Stimulated activated CD8-positive, alpha-beta memory T cell treated with anti-CD3 and anti-CD28 coated beads, Interleukin-7, amount 100 ng/mL, for 4 hours (primary cell): ENCODE measurements around the gene MAN2B2.
"Not testable (repeated sequence)": the region's sequence is repeated elsewhere in the genome, so short reads cannot be mapped to it uniquely, and the experiment has no call there.

Experiments used
- DNase-seq, 2 donors: peaks; one replicate each; pipeline ENCODE4 v3.0.0-alpha.2; 2020; ENCODE audit warnings: low read depth in 2 of 2

MAN2B2 gene

DNA sequence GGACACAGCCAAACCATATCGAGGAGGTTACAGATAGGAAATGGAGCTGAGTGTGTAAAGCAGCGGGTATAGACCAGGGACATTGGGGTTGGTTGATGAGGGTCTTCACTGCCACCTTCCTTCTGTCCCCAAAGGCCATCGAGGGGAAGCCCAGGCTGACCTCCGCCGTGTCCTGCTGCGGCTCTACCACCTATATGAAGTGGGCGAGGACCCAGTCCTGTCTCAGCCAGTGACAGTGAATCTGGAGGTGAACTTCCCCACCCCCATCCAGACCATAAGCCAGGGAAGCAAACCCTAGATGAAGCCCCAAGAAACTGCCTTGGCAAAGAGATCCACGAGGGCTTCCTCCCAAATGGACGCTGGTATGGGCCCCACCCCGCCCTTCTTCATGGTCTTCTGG is 42.3 kb downstream of the MAN2B2 start:
- no peak for DNase-seq

- DNase-seq: no peak
These were observed 43.6 kb downstream of the MAN2B2 start for GRCh38 chr4:6618386-6619115.

DNA sequence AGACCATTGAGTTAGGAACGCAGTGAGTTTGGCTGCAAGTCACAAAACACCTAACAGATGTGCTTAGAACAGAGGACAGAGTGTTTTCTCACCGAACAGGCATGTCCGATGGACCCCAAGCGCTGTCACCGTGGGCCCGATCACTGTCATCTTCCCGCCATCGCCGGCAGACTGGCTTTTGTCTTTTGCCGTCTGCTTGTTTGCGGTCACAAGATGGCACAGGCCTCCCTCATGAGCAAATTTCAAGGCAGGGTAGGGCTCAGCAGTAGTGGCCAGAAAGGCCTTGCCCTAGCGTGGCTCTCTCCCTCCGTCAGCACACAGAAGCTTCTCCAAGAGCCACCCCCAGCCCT is 44.1 kb downstream of the MAN2B2 start:
- no peak for DNase-seq

DNA sequence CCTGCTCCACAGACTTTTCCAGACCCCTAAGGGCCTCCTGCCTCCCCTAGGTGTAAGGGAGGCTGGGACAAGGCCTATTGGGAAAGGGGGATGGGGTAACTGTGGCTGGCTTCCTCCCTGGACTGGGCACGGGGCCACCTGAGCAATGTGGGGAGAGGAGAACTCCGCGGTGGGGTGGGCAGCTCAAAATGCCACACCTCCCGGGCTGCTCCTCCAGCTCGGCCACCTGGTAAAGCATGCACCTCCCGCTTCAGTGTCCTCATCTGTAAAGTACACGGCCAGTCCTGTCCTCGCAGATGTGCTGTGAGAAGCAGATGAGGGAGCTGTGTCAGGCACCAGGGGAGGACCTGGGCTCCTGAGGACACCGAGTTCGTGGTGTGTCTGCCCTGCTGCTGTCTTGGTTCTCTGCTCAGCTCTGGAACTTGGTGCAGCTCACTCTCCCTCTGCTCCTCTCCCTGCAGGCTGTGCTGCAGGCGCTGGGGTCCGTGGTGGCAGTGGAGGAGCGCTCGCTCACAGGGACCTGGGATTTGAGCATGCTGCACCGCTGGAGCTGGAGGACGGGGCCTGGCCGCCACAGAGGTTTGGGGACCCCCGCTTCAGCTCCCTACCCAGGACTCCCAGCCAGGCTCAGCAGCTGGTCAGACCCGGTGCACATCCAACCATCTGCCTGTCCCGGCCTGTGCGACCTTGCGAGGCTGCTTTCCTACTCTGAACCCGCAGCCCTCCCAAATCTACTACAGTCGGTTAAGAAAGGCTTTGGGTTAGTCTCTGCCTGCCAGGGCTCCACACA is 44.7 kb downstream of the MAN2B2 start:
- no peak for DNase-seq

DNA sequence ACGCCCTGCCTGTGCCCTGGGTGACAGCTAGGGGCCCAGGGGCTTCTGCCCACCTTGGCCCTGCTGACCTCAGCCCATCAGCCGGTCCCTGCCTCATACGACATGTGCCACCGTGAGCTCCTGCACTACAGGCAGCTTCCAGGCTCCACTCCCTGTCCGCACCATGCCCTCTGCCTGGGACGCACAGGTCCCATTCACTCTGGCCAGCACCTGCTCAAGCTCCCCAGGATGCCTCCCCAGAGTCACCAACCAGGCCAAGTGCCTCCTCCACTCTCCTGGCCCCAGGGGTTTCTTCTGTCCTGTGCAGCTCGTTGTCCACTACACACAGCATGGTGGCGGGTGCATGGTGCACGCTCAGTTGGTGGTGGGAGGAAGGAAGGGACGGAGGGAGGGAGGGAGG is 45.3 kb downstream of the MAN2B2 start:
- DNase-seq: no peak

DNA sequence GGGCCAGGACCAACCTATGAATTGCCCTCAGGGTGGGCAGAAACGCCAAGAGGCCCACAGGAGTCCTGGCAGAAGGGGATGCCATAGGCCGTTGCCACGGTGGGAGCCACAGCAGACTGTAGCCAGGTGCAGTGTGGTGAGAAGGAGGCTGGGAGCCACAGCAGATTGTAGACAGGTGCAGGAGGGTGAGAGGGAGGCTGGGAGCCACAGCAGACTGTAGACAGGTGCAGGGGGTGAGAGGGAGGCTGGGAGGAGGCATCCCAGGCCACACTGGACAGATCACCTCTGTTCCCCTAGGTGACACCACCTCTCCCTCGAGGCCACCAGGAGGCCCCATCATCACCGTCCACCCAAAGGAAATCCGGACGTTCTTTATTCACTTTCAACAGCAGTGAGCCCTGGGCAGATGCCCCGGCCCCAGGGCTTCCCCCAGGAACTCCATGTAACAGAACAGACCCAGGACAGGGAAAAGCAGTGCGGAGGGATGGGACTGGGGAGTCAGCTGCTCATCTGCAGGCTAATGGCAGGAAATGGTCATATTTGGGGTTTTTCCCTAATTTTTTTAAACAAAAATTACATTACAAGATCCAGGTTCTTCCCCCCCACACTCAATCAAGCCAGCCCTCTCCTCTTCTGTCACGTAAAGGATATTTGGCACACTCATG is 46.0 kb downstream of the MAN2B2 start:
- no peak for DNase-seq

GRCh38 chr4:6621556-6621927 is 46.6 kb downstream of the MAN2B2 start:
- DNase-seq: no peak

DNA sequence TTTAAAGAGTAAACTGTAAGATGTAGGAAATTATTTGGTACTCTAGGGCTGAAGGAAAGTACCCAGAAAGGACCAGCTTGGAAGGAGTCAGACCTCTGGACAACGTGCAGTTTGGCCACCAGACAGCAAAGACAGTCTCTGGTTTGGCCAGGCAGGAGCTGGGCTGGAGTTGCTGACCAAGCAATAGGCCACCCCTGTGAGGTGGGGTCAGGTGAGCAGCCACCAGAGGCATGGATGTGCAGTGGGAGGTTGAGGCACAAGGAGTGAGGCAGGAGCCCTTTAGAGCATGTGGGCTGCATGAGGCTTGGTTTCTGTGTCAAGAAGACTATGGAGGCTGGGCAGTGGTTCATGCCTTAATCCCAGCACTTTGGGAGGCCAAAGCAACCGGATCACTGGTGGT is 47.8 kb downstream of the MAN2B2 start:
- no peak for DNase-seq

DNA sequence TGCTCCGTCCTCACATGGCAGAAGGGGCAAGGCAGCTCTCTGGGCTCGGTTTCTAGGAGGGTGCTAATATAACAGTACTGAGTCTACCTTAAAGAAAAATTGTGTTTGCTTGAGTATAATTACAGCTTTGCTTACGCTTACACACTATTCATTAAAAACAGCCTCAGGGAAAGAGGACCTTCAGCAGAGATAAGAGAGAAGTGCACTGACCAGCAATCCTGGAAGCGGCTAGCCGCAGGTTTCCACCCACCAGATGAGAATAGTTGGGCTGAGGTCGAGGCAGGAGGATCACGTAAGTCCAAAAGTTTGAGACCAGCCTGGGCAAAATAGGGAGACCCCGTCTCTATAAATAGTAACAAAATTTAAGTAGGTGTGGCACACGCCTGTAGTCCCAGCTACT is 50.3 kb downstream of the MAN2B2 start:
- no peak for DNase-seq

DNA sequence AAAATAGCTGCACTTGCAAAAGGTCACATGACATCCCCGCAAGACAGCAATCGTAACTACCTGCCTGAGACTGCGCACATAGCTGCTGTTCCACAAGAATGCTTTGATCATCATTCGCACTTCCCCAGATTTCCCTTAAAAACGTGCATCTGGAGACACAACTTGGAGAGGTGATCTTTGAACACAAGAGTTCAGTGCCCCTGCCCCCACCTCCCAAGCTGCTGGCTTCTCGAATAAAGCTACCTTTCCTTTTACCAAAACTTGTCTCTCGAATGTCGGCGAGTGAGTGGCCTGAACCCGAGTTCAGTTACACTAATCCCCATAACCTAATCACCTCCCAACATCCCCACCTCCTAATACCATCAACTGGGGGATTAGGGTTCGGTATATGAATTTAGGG is 51.1 kb downstream of the MAN2B2 start:
- DNase-seq: no peak

DNA sequence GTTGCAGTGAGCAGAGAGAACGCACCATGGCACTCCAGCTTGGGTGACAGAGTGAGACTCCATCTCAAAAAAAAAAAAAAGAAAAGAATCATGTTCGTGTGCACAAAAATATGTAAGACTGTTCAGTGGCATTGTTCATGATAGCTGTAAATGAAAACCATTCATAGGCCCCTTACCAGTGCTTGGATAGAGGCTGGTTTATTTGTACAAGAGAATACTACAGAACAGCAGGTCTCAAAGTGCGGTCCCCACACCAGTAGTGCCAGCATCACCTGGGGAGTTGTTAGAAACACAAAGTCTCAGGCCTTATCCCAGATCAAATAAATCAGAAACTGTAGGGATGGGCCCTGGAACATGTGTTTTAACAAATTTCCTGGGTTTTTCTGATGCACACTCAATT is 52.8 kb downstream of the MAN2B2 start:
- DNase-seq: no peak

DNA sequence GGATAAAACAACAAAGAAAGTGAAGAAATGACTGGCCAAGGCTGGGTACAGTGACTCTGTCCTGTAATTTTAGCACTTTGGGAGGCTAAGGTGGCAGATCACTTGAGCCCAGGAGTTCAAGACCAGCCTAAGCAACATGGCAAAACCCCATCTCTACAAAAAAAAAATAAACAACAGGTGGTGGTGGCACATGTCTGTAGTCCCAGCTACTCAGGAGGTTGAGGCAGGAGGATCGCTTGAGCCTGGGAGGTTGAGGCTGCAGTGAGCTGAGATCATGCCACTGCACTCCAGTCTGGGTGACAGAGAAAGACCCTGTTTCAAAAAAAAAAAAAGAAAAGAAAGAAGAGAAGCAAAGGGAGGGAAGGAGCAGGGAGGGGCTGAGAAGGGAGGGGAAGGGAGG is 53.5 kb downstream of the MAN2B2 start:
- DNase-seq: not testable (repeated sequence)

GRCh38 chr4:6632125-6632524 is 57.1 kb downstream of the MAN2B2 start:
- no peak for DNase-seq

DNA sequence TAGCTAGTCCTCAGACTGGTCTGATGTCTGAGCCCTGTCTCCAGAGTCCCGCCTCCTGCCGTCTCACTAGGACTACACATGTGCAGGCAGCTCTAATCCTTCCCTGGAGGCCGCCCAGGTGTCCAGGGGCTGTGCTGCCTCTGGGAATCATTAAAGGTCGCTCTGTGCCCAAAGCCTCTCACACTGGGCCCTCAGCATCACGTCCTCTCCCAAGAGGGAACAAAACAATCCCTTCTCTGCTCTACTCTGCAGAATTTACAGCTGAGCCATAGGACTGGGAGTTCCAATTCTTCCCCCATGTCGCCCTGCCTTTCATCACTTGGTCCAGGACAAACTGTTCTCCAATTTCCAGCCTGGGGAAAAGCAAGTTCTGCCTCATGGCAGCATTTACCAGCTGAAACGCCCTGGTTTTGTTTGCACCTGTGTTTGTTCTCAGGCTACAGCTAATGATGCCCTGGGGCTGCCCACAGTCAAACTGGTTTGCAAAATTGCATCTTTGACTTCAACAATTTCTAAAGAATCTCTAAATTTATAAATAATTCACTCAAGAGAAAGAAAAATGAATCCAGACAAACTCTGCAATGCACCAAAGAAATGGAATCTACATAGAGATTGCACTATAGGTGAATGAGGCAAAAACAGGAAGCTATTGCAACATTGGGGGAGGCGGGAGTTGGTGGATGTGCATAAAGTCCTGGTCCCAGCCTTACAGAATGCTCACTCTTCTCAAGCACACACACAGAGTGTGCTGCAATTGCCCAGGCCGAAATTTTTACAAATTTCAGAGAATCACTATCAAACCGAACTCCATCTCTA is 58.3 kb downstream of the MAN2B2 start:
- no peak for DNase-seq

- no peak for DNase-seq
These were observed 59.8 kb downstream of the MAN2B2 start for GRCh38 chr4:6634746-6635145.

DNA sequence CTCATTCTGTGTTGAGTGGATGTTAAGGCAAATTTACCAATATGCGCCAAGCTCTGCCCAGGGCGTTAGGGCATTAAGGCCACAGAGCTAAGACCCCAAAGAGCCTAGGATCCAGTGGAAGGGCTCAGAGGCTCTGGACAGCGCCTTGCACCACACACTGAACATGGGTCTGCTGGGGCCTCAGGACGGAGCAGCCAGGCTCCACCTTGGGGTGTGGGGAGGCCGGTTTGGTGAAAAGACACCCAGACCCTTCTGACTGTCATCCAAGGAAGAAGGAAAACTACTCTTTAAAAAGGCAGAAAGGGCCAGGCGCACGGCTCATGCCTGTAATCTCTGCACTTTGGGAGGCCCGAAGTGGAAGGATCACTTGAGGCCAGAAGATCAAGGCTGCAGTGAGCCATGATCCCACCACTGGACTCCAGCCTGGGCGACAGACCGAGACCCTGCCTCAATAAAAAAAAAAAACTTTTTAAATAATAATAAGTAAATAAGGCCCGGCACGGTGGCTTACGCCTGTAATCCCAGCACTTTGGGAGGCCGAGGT is 64.2 kb downstream of the MAN2B2 start:
- no peak for DNase-seq

DNA sequence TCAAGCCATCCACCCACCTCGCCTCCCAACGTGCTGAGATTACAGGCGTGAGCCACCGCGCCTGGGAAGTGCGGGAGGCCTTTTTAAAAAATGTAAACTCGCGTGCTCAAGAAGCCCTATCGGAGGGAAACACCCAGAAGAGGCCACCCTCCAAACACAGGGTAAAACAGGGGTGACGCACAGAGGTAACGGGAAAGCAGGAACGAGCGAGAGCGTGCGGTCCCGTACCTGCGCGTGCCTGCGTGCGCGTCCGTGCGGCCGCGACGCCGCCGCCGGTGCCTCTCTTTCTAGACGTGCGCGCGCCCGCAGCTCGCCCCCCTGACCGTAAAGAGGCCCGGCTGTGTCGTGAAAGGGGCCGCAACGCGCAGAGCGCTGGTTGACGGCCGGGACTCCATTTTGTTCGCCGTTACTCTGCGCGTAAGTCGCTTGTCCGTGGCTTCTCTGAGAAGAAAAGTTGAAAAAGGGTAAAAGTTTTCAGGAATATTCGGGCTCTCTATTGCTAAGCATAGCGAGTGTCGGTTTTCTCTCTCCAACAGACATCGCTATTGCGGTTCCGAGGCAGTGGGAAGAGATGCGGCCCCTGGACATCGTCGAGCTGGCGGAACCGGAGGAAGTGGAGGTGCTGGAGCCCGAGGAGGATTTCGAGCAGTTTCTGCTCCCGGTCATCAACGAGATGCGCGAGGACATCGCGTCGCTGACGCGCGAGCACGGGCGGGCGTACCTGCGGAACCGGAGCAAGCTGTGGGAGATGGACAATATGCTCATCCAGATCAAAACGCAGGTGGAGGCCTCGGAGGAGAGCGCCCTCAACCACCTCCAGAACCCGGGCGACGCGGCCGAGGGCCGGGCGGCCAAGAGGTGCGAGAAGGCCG is 65.5 kb downstream of the MAN2B2 start, which contains the start of gene MRFAP1:
TSS of gene MRFAP1 (plus strand) at position 394 of the 872 bp plus-strand sequence. CDS start at position 572, 178 bp downstream.
- DNase-seq: peak; percentile 88 to 92

DNA sequence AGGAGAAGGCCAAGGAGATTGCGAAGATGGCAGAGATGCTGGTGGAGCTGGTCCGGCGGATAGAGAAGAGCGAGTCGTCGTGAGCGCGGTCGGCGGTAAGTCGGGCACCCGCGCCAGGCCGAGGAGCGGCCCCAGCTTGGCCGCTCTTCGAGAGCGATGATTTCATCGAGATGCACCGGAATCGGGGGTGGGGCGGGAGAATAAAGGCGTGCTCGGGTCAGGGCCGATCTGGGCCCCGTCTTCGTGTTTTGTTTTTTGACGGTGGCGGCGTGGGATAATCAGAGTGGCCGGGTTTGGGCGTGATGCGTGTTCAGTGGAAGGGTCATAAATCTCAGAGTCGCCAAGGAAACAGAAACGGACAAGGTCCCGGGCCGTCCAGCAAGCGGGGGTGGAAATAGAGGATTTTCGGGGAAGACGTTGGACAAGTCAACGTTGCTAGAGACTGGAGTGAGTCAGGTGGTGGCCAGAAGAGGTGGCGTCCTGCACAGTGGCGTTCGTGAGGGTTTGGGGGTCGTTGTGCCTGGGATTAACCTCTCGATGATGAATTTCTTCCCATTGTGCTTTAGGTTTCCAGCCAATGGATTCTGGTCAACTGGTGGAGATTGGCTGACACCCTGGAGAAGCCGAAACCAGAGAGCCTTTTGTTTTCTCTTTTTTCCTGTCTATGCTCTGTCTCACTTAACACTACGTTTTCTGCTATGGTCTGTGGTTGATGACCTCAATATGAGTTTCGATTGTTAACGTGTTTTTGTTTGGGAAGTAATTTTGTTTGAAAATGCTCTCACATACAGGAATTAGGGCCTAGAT is 66.4 kb downstream of the MAN2B2 start:
- DNase-seq: peak in 1 of 2 donors; percentile 31

DNA sequence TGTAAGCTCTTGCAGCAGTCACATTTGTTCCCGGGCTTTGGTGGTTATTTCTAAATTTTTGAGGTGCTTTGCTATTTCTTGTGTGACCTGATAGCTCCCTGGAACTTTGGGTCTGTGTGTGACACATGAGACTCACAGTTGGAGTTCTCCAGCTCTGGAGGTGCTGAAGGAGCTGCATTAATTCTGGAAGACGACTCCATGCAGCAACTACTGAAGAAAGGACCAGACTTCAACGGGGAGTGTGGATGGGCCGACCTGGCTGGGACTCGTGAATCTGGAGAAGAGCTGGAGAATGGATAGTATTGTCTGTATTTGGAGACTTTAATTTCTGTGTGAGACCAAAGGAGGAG is 67.0 kb downstream of the MAN2B2 start:
- DNase-seq: no peak
